K562 (cell line): ENCODE data around the gene AIFM3. TPM values are rescaled to one million over a fixed set of nuclear protein-coding genes. Genes with fewer than 3 reads are reported as not detected.
A peak's percentile ranks its signal among the peaks of the same experiment; 100 is the strongest.

ENCODE experiments used
- ARID3B ChIP-seq: fragments of 250-450 bp; sonication (Bioruptor Pico); IDR thresholded peaks from 2 replicates; pipeline ENCODE4 v1.4.0; 2020; ENCODE audit warnings: borderline replicate concordance
- BMI1 ChIP-seq: fragments of 150-350 bp; IDR thresholded peaks from 2 replicates; pipeline ENCODE4 v1.6.1; 2014; ENCODE audit warnings: low read length
- KDM5B ChIP-seq: fragments of 200-600 bp; sonication (generic); IDR thresholded peaks from 2 replicates; pipeline ENCODE4 v1.6.1; 2012; ENCODE audit warnings: low read depth, mild to moderate bottlenecking, moderate library complexity, low read length, control low read depth, inconsistent platforms; ENCODE audit not compliant: insufficient replicate concordance
- LCOR ChIP-seq: sonication (generic); formaldehyde crosslinking; IDR thresholded peaks from 2 replicates; pipeline ENCODE4 v1.8.0; 2022; ENCODE audit warnings: mild to moderate bottlenecking, missing genetic modification reagents
- POLR3A ChIP-seq: IDR thresholded peaks from 2 replicates; pipeline ENCODE4 v1.6.1; 2011; ENCODE audit warnings: borderline replicate concordance, mild to moderate bottlenecking, moderate library complexity; ENCODE audit not compliant: insufficient read length, insufficient read depth; ENCODE audit errors: extremely low read depth
- RBM15 ChIP-seq: fragments of 200-400 bp; formaldehyde crosslinking; IDR thresholded peaks from 2 replicates; pipeline ENCODE4 v1.6.1; 2018; ENCODE audit warnings: mild to moderate bottlenecking, low read length, moderate library complexity; ENCODE audit not compliant: insufficient read depth
- SMAD4 ChIP-seq: fragments of 250-450 bp; sonication (Bioruptor Pico); conservative IDR thresholded peaks from 2 replicates; pipeline ENCODE4 v1.8.0; 2021; ENCODE audit warnings: inconsistent platforms, mild to moderate bottlenecking, moderate library complexity
- SMARCA5 ChIP-seq: fragments of 450-650 bp; IDR thresholded peaks from 2 replicates; pipeline ENCODE4 v1.6.1; 2016
- TARDBP ChIP-seq: fragments of 450-650 bp; IDR thresholded peaks from 2 replicates; pipeline ENCODE4 v1.6.1; 2016
- WHSC1 ChIP-seq: IDR thresholded peaks from one replicate; pipeline ENCODE4 v1.6.1; 2012; ENCODE audit warnings: low read length, control low read depth, inconsistent platforms
- ZBTB9 ChIP-seq: fragments of 450-650 bp; formaldehyde crosslinking; IDR thresholded peaks from 2 replicates; pipeline ENCODE4 v1.4.0; 2020; ENCODE audit warnings: mild to moderate bottlenecking, moderate library complexity
- ZFP91 ChIP-seq: sonication (generic); formaldehyde crosslinking; IDR thresholded peaks from 2 replicates; pipeline ENCODE4 v1.8.0; 2022; ENCODE audit warnings: mild to moderate bottlenecking, missing genetic modification reagents
- ZFX ChIP-seq: sonication (generic); formaldehyde crosslinking; IDR thresholded peaks from 2 replicates; pipeline ENCODE4 v1.8.0; 2022; ENCODE audit warnings: mild to moderate bottlenecking, missing genetic modification reagents, moderate library complexity
- ZNF408 ChIP-seq: fragments of 250-450 bp; sonication (Bioruptor Pico); IDR thresholded peaks from 2 replicates; pipeline ENCODE4 v1.4.0; 2020; ENCODE audit warnings: low read depth, mild to moderate bottlenecking, moderate library complexity
- ZNF583 ChIP-seq: fragments of 250-450 bp; sonication (Bioruptor Pico); IDR thresholded peaks from 2 replicates; pipeline ENCODE4 v1.4.0; 2020
- polyA plus RNA-seq, 8 experiments: library from polyadenylated mRNA; depleted of rRNA in 4 of 8; stranded (reverse) in 5 of 8; unstranded in 3 of 8; fragments of >200 nt; fragmentation: Nextera tagmentation in 2 of 8; fragmentation: Illumina TruSeq in 1 of 8; extraction: Ambion mirVana in 2 of 8; extraction: Trizol in 1 of 8; gene quantifications; 2 replicates each; pipeline versions ENCODE4 v1.2.1 to v1.2.3, GENCODE V29; 2011 to 2014; ENCODE audit warnings: inconsistent platforms in 1 of 8, missing spikeins in 1 of 8
- total RNA-seq, 7 experiments: library from RNA; depleted of rRNA in 6 of 7; stranded (reverse); fragments of >200 nt in 6 of 7; fragmentation: Illumina TruSeq in 2 of 7; extraction: Trizol in 2 of 7; gene quantifications; 2 replicates each; pipeline versions ENCODE4 v1.2.1 to v1.2.3, GENCODE V29; 2011 to 2021; ENCODE audit warnings: low replicate concordance in 1 of 7
- TF ChIP-seq, protein P1 (sequence below): sonication (generic); formaldehyde crosslinking; IDR thresholded peaks from 2 replicates; pipeline ENCODE4 v1.8.0; 2022; ENCODE audit warnings: missing genetic modification reagents, mild to moderate bottlenecking, moderate library complexity, borderline replicate concordance
- TF ChIP-seq, protein P2 (sequence below): fragments of 250-450 bp; sonication (Bioruptor Pico); IDR thresholded peaks from 2 replicates; pipeline ENCODE4 v1.5.0; 2020; ENCODE audit warnings: mild to moderate bottlenecking
- TF ChIP-seq, protein P3 (sequence below): IDR thresholded peaks from 2 replicates; pipeline ENCODE4 v1.6.1; 2014; ENCODE audit warnings: antibody characterized with exemption
- TF ChIP-seq, protein P4 (sequence below): fragments of 450-650 bp; formaldehyde crosslinking; IDR thresholded peaks from 2 replicates; pipeline ENCODE4 v1.4.0; 2020; ENCODE audit warnings: mild to moderate bottlenecking, mixed read lengths

The AIFM3 gene
- total and polyA plus RNA-seq, 9 of the 15 experiments (the other 6 are each of a cell fraction or from before 2014, with no cell fraction given) = 0.03 to 0.20 (median 0.07) TPM; not detected in 1

GRCh38 chr22:20933910-20934309 lies 33.1 kb upstream of the AIFM3 start (continued):
- TF ChIP-seq, protein P1, sequence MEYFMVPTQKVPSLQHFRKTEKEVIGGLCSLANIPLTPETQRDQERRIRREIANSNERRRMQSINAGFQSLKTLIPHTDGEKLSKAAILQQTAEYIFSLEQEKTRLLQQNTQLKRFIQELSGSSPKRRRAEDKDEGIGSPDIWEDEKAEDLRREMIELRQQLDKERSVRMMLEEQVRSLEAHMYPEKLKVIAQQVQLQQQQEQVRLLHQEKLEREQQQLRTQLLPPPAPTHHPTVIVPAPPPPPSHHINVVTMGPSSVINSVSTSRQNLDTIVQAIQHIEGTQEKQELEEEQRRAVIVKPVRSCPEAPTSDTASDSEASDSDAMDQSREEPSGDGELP (CRISPR knock-in tag) = no peak
- TF ChIP-seq, protein P2, sequence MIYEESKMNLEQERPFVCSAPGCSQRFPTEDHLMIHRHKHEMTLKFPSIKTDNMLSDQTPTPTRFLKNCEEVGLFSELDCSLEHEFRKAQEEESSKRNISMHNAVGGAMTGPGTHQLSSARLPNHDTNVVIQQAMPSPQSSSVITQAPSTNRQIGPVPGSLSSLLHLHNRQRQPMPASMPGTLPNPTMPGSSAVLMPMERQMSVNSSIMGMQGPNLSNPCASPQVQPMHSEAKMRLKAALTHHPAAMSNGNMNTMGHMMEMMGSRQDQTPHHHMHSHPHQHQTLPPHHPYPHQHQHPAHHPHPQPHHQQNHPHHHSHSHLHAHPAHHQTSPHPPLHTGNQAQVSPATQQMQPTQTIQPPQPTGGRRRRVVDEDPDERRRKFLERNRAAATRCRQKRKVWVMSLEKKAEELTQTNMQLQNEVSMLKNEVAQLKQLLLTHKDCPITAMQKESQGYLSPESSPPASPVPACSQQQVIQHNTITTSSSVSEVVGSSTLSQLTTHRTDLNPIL (CRISPR knock-in tag) = no peak
- TF ChIP-seq ZNF408 (CRISPR knock-in tag) = no peak
- TF ChIP-seq ZFX = peak; percentile 9; the same call in 1 of the 2 replicates
- TF ChIP-seq, protein P3, sequence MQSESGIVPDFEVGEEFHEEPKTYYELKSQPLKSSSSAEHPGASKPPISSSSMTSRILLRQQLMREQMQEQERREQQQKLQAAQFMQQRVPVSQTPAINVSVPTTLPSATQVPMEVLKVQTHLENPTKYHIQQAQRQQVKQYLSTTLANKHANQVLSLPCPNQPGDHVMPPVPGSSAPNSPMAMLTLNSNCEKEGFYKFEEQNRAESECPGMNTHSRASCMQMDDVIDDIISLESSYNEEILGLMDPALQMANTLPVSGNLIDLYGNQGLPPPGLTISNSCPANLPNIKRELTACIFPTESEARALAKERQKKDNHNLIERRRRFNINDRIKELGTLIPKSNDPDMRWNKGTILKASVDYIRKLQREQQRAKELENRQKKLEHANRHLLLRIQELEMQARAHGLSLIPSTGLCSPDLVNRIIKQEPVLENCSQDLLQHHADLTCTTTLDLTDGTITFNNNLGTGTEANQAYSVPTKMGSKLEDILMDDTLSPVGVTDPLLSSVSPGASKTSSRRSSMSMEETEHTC = no peak
- TF ChIP-seq SMAD4 = no peak
- TF ChIP-seq ZFP91 (CRISPR knock-in tag) = 0 out of 2 replicates have a peak, but pooled peaks have one; percentile 18
- TF ChIP-seq POLR3A = no peak
- no peak for TF ChIP-seq ZBTB9 (CRISPR knock-in tag)
- no peak for TF ChIP-seq KDM5B
- no peak for TF ChIP-seq SMARCA5
- TF ChIP-seq RBM15 = no peak
- no peak for TF ChIP-seq ZNF583 (CRISPR knock-in tag)
- TF ChIP-seq LCOR (CRISPR knock-in tag) = no peak
- no peak for TF ChIP-seq TARDBP
- TF ChIP-seq, protein P4, sequence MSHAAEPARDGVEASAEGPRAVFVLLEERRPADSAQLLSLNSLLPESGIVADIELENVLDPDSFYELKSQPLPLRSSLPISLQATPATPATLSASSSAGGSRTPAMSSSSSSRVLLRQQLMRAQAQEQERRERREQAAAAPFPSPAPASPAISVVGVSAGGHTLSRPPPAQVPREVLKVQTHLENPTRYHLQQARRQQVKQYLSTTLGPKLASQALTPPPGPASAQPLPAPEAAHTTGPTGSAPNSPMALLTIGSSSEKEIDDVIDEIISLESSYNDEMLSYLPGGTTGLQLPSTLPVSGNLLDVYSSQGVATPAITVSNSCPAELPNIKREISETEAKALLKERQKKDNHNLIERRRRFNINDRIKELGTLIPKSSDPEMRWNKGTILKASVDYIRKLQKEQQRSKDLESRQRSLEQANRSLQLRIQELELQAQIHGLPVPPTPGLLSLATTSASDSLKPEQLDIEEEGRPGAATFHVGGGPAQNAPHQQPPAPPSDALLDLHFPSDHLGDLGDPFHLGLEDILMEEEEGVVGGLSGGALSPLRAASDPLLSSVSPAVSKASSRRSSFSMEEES (CRISPR knock-in tag) = no peak
- peak; percentile 99 for TF ChIP-seq WHSC1
- TF ChIP-seq BMI1 = no peak
- TF ChIP-seq ARID3B (CRISPR knock-in tag) = no peak
